Gastrocnemius medialis (tissue), 4 donors: ENCODE data around the gene GSG1L.

Experiments used
- CTCF ChIP-seq, 5 experiments: fragments of 450-650 bp in 3 of 5; fragments of 200-600 bp in 2 of 5; sonication (generic) in 2 of 5; IDR thresholded peaks in 4 of 5; conservative IDR thresholded peaks in 1 of 5; 1 replicate in 4 of 5; 2 replicates in 1 of 5; pipeline ENCODE4 v1.5.1; 2016 to 2019; ENCODE audit warnings: antibody characterized with exemption in 5 of 5, mild to moderate bottlenecking in 3 of 5, moderate library complexity in 3 of 5
- POLR2A ChIP-seq, 2 donors: fragments of 450-650 bp; IDR thresholded peaks; one replicate each; pipeline ENCODE4 v1.6.1; 2017; ENCODE audit warnings: antibody characterized with exemption in 2 of 2, mild to moderate bottlenecking in 2 of 2, moderate library complexity in 2 of 2

GRCh38 chr16:28108590-28109247 is 45.2 kb upstream of the GSG1L start:
- TF ChIP-seq CTCF (IDR thresholded peaks at IDR 0.05 in 4 of 5, conservative IDR thresholded peaks at IDR 0.05 in 1 of 5), result no peak
- no peak for TF ChIP-seq POLR2A (IDR thresholded peaks at IDR 0.05)
